NCI-H2227 (cell line): Measurements from ENCODE around the gene AP1M2.
"Not testable (repeated sequence)": the region's sequence is repeated elsewhere in the genome, so short reads cannot be mapped to it uniquely, and the experiment has no call there.

ENCODE experiments used
- DNase-seq: peaks from one replicate; lab custom pipeline; 2025; ENCODE audit not compliant: unreplicated experiment; lab: John Stamatoyannopoulos, UW

The AP1M2 gene

DNA sequence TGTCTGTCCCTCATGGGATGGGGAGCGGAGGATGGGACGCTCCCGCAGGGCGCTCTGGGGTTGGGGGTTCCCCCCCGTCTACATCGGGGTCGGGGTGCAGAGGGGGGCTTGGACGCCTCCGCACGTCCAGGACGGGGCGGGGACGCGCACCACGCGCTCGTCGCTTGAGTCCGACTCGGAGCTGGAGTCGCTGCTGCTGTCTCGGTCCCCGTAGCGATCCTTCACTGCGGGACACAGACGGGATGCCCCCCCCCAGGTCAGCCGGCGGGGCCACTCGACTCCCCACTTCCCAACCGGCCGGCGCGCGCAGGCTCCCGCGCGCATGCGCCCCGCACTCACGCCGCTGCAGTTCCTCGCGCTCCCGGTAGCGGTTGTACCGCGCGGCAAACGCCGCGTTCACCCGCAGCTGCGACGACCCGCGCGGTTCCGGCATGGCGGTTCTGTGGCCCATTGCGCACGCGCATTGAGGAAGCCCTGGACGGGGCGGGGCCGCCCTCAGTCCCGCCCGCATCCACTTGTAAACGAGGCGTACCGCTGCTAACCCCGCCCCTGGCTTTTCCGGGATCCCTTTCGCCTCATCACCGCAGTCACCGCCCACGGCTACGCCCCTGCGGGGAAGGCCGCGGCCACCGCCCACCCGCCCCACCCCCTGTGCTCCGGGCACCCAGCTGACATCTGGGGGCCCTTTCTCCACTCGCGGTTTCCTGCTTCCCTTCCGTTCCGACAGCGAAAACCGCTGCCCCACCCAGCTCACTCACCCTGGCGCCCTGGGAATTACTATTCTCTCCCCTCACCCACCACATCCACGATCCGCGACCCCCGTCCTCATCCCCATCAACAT, 21.3 kb downstream of the AP1M2 start, which contains the start of gene KRI1:
TSS of gene KRI1 (minus strand) at position 444 of the 841 bp plus-strand sequence. CDS start at position 433, 11 bp downstream.
- DNase-seq, result peak; percentile 96

DNA sequence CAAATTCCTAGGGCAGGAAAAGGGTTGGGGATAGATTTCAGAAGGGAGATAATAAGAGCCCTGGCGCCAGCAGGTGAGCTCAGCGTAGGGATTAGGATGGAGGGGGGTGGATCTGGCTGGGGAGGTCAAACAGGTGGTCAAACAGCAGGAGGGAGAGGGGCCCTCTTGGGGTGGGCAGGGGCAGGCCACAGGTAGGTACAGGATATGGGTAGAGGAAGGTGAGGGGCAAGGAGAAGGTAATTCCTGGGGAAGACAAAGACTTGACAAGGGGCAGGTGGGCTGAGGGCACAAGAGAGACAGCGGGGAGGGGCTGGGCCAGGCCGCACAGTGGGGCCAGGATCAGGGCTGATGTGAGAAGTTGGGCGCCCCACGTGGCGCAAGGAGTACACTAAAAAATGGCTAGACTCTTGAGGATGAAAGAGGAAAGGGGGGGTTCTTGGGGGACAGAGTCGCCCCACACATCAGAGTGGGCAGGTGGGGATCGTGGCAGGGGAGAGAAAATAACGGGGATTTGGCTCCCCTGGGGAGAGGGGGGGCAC, 22.0 kb downstream of the AP1M2 start:
- DNase-seq, result peak; percentile 56

DNA sequence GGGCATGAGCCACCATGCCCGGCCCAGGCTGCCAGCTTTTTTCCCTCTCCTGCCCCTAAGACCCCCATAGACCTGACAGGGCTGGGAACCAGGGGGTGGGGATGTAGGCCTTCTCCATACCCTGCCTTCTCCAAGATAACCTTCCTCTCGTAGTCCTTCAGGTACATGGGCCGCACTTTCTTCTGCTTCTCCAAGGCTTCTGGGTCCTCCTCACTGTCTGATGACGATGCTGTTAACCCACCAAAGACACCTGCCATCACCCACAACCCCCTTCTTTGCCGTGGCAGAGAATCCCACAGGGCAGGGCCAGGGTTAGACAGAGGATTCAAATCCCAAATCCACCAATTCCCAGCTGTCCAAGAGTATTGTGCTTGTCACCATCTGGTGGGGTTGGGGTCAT, 24.5 kb downstream of the AP1M2 start:
- no peak for DNase-seq

DNA sequence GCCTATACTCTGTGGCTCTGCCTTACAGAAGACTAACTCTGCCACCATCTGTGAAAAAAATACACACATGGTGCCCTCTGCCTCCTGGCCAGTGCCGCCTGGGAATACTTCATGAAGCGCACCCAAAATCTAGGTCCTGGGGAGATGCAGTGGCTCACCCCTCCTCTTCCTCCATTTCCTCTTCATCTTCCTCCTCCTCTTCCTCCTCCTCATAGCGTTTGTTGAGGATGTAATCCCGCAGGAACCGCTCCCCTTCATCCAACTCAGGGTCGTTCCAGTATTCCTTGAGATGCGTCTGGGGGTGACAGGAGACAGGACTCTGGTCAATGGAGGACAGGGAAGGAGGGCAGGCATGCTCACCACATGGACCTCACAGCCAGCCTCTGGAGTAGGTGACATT, 27.0 kb downstream of the AP1M2 start:
- DNase-seq, result no peak

DNA sequence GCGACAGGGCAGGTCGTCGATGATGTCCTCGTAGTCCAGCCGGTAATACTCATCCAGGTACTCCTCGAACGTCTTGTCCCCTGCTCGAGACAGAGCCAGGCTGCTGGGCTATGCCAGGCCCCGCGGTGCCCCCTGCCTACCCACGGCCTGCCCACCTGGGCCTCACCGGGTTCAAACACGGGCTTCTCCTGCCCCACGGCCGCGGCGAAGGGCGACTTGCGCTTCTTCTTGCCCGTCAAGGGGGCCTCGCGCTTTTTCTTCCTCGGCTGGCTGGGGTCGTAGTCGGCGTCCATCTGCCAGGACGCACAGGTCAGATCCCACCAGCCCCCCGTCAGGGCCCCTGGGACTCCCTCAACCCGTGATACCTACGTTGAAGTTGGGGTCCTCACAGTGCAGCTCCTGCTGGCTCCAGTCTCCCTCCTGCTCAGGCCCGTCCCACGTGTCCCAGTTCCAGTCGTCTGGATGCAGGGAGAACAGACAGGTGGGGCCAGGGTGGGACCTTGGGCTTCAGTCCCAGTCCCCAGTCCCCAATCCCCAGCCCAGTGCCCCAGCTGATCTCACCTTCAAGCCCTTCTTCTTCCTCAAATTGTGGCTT, 29.4 kb downstream of the AP1M2 start:
- DNase-seq, result no peak

DNA sequence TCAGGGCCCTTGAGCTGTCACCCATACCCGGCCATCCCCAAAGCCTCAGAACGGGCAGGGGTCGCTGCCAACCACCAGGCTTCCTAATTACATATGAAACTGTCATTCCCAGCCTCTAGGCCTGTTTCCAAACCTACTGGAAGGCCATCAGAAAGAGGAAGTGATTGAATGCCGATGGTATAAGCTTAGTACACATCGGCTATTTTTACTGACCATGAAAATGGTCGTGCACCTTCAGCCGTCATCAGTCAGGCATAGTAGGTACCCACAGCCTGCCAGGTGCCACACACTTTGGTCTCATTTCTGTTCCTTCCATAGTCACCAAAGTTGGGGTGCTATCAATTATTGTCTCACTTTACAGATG, 31.5 kb downstream of the AP1M2 start:
- no peak for DNase-seq

DNA sequence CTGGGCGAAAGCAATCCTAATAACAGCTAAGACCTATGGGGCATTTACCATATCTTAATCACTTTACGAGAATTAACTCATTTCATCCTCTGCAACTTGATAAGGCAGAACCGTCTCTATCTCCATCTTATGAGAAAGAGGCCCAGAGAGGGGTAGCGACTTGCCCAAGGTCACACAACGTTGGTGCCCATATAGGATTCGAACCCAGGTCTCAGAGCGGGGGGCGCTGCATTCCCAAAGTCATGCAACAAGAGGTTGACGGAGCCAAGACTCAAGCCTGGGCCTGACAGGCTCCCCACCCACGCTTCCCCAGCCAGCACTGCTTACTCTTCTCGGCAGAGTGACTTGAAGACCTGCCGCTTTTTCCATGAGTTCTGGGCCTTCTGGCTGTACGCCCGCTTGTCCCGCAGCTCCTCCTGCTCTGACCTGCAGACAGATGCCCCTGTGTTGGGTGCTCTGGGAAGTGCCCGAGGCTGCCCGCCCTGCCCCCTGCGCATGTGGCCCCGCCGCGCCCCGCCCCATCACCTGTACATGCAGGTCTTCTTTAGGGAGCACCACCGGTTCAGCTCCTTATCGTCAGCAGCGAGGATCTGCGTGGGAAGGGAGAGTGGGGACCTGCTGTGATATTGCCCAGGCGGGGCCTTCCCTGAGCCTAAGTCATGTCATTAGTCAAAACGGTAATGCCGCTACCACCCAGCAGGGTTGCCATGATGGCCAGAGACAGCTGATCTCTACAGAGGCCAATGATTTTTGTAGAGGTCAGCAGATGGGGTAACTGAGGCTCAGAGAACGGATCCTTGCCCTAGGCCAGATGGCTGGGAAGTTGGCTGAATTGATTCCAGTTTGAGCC, 32.1 kb downstream of the AP1M2 start:
- no peak for DNase-seq

DNA sequence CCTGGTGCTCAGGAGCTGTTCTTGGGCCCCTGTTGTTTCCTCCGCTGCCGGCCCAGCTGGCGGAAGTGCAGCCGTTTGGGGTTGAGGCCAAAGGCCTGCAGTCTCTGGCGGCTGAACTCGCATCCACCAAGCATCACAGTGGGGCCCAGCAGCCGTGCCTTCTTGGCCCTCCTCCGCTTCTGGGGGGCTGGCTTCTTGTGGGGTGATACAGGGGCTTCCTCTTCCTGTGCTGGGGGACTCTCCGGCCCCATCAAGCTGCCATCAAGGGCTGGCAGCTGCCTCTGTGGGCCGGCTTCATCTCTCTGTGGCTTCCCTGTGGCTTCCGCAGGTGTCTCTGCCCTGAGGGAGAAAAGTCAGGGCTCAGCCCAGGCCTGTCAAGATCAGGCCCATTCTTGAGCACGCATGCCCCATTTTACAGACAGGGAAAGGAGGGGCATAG, 33.1 kb downstream of the AP1M2 start:
- no peak for DNase-seq

DNA sequence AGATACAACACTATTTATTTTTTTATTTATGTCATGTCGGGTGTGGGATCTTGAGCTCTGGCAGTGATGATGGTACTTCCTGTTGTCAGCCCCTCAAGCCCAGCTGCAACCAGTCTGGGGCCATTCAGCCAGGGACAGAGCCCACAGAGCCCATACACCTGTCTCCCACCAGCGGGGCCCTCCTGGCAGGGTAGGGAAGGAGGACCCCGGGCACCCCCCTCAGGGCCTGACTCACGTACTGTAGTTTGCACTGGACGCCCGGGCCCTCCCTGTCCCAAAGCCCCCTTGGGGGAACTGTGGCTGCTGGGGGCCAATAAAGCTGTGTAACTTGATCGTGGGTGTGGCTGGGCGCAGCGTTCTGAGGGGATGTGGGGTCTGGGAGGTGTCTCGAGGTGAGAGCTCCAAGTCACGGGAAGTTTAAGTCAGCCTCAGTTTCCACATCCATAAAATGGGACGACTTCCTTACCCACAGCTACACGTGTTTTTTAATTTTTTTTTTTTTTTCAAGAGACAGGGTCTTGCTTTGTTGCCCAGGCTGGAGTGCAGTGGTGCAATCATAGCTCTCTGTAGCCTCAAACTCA, 33.9 kb downstream of the AP1M2 start:
- DNase-seq, result no peak

DNA sequence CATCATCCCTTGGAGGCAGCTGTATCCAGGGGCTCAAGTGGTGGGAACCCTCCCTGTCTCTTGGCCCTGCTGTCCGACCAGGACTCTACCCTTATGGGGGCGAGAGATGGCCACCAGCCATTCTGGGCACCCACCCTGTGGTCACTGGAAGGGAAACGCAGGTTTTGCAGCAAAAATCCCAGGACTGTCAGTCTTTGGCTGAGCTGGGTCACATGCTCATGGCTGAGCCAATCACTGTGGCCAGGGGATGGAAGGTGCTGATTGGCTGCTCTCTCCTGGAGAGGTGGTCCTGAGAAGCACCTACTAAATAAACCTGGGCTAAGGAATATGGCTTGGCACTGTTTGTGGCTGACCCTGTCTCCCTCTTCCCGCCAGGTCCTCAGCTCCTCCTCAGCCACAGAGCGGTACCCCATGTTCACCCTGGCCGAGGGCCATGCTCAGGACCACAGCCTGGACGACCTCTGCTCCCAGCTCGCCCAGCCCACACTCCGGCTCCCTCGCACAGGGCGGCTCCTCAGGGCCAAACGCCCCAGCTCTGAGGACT, 34.5 kb downstream of the AP1M2 start:
- DNase-seq, result peak; percentile 11

DNA sequence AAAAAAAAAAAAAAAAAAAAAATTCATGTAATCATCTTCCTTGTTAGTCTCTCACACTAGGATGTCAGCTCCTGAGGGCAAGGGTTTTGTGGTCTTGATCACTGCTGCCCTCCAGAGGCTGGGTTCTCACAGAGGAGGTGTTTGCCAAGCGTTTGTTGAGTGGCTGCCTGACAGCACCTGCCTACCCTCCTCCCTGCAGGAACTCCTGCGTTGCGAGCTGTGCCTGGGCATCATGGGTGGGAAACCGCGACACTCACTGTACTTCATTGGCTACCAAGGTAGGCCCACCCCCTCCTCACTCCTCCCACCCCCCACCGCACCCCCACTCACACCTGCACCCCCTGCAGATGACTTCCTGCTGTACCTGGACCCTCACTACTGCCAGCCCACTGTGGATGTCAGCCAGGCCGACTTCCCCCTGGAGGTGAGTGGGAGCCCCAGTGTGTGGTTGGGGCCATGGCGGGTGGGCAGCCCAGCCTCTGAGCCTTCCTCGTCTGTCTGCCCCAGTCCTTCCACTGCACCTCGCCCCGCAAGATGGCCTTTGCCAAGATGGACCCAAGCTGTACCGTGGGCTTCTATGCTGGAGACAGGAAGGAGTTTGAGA, 35.3 kb downstream of the AP1M2 start:
- DNase-seq, result no peak

DNA sequence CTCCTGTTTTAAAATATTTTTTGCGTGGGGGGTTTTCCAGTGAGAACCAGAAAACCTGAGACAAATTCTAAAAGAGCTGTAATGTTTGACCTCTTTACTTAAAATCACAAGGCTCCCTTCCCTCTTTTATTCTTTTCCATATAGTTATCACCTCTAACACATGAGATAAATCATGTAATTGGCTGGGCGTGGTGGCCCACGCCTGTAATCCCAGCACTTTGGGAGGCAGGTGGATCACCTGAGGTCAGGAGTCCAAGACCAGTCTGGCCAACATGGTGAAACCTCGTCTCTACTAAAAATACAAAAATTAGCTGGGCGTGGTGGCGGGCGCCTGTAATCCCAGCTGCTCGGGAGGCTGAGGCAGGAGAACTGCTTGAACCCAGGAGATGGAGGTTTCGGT, 36.1 kb downstream of the AP1M2 start:
- not testable (repeated sequence) for DNase-seq

DNA sequence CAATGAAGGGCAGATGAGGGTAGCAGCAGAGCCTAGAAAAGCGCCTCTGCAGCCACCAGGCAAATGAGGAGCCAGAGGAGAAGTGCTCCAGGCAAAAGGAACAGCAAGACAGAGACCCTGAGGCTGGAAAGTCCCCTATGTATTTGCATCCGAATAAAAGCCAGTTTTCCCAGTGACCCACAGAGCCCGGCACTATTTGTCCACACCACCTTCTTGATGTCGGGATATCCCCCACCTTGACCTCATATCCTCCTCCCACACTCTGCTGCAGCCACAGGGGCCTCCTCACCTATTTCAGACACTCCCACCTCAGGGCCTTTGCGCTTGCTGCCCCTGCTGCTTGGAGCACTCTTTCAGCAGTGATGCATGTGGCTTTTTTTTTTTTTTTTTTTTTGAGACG, 36.8 kb downstream of the AP1M2 start:
- DNase-seq, result no peak

DNA sequence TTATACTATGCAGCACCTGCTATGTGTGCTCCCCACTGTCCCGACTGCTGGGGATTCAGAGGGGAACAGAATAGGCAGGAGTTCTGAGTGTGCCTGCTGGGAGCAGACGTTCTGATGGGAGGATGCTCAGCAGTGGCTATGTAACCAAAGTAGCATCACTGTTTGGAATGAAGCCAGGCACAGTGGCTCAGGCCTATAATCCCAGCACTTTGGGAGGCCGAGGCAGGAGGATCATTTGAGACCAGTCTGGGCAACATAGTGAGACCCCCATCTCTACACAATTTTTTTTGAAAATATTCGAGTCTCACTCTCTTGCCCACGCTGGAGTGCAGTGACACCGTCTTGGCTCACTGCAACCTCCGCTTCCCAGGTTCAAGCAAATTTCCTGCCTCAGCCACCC, 37.4 kb downstream of the AP1M2 start:
- no peak for DNase-seq

DNA sequence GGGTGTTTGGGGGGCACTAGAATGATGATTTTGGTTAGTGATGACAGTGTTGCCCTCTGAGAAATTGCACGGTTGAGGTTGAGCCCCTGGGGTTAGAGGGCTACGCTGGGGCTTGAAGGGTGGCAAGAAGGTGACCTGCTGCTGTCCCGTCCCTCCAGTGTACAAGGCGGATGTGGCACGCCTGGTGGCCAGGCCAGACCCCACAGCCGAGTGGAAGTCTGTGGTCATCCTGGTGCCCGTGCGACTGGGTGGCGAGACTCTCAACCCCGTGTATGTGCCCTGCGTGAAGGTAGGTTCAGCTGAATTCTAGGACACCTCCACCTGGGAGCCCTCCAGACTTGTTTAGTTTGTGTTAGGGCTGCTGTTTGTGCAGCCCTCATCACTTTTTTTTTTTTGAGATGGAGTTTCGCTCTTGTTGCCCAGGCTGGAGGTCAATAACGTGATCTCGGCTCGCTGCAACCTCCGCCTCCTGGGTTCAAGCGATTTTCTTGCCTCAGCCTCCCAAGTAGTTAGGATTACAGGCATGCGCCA, 38.3 kb downstream of the AP1M2 start:
- no peak for DNase-seq

DNA sequence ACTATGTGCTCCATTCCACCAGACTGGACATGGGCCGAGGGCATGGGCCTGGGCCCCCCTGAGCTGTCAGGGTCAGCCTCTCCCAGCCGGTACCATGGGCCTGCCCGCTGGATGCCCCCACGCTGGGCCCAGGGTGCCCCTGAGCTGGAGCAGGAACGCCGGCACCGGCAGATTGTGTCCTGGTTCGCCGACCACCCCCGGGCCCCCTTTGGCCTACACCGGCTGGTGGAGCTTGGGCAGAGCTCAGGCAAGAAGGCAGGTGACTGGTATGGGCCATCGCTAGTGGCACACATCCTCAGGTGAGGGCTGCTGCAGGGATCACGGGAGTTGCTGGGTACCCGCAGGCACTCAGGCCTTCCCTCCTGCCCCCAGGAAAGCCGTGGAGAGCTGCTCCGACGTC, 40.3 kb downstream of the AP1M2 start:
- DNase-seq, result no peak

DNA sequence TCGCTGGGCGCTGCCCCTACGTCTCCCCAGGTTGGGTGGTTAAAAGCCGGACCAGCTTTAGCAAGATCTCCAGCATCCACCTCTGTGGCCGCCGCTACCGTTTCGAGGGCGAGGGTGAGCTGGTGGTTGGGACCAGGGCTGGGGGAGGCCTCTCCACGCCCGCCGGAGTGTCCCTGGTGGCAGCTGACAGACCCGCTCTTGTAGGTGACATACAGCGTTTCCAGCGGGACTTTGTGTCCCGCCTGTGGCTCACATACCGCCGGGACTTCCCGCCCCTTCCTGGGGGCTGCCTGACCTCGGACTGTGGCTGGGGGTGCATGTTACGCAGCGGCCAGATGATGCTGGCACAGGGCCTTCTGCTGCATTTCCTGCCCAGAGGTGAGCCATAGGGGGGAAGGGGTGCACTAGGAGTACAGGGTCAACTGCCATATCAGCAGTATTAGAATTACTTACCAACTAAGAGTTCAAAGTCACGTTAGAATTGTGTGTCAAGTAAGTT, 42.3 kb downstream of the AP1M2 start:
- no peak for DNase-seq

DNA sequence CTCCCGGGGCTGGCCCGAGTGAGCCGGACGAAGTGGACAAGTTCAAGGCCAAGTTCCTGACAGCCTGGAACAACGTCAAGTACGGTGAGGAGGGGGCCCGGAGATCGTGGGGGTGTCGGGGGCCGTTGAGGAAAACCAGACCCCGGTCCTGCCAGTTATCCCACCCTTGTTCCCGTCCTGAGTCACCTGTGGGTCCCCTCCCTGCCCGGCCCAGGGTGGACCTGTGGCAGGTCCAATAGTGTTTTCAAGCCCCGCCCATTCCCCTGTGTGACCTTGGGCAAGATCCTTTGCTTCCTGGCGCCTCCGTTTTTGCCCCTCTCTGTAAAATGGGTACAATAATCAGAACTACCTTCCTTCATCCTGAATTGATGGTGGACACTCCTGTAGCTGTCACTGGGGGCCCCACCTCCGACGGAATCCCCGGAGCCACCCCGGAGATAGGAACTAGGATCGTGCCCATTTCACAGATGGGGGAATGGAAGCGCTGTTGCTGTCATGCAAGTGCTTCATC, 42.8 kb downstream of the AP1M2 start:
- DNase-seq, result no peak

DNA sequence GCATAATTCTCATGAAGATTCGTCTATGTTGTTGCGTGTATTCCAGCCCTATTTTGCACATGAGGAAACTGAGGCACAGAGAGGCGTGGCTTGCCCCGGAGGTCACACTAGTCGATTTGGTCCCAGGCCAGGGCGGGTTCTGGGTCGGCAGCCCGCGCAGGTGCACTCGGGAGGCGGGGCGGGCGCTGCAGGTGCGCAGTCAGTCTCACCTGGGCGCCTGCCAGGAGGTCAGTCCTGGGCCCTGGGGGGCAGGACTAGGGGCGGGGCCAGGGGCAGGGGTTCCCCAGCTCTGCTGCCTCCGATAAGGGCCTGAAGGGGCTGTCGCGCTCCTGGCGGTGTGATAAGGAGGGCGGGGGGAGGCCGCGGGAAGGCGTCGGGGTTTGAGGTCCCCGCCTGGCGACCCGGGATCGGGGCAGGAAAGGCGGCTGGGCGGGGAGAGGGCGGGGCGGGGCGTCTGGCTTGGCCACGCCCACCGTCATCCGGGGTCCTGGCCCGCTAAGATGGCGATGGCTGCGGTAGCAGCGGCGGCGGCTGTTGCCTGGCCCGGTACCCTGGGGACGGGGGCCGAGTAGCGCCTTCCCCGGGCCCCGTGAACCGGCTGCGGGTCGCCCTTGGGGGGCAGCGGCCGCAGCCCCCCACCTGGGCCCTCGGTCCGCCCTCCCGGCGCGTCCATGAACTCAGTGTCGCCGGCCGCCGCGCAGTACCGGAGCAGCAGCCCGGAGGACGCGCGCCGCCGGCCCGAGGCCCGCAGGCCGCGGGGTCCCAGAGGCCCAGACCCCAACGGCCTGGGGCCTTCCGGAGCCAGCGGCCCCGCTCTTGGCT, 43.5 kb downstream of the AP1M2 start, which contains the start of gene ATG4D:
TSS of gene ATG4D (plus strand) at position 485 of the 822 bp plus-strand sequence. CDS start at position 672, 187 bp downstream.
- peak; percentile 75 for DNase-seq
